ENCODE measurements around the gene SUPT3H. TPM values are rescaled to one million over a fixed set of nuclear protein-coding genes. Genes with fewer than 3 reads are reported as not detected.

Gene SUPT3H
- total RNA-seq, 1 experiment from 2014 or later = 3.6 TPM

DNA sequence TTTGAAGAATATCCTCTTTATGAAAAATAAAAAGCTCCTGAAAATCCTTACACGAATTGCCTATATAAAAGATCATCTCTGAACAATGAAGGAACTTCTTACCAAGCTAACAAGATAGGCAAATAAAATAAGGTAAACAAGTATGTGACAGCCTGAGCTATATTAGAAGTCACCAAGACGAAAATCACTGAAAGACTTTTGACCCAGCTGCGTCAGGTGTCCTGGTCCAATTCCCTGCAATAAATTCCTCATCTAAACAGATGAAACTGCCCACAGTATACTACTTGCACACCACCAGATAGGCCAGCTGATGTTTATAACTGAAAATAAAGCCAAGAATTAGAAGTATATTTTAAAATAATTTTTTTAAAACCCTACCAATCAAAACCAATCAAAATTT is 117.0 kb downstream of the SUPT3H start:
- Histone ChIP-seq H3F3A (ENCODE audit: low read length, unreplicated experiment) (no peaks in the 10 kb centered on the region), H3K36me3 (ENCODE audit: low read depth, low read length) (no peaks in the 10 kb centered on the region), H2AFZ (ENCODE audit: low read length) (no peak overlapping the region), H3K4me1 (ENCODE audit: insufficient read depth, low read length) (no peaks in the 10 kb centered on the region), H3K9me3 (ENCODE audit: low read length) (no peaks in the 10 kb centered on the region), H3K4me3 (ENCODE audit: low read length) (no peak overlapping the region), H3K9me2 (replicated peaks; ENCODE audit: low read length) (no peaks in the 10 kb centered on the region), H3K27ac (ENCODE audit: low read length) (no peak overlapping the region), H3K9ac (ENCODE audit: low read length) (no peak overlapping the region), H3K4me2 (ENCODE audit: low read length) (no peak overlapping the region), H4K20me1 (ENCODE audit: low read length) (no peaks in the 10 kb centered on the region), H3K27me3 (ENCODE audit: low read length) (no peaks in the 10 kb centered on the region), H3K79me2 (ENCODE audit: low read length) (no peaks in the 10 kb centered on the region)
- CTCF ChIA-PET = no interaction called here
- ATAC-seq (no peak), DNase-seq (no peak)
- POLR2A ChIA-PET (ENCODE audit: unreplicated experiment) = no interaction called here
- BruUV-seq (replicated peaks) = no TSS peak
- intact Hi-C loops (cut with micrococcal nuclease) = no loop called here
- TF ChIP-seq, protein P1, sequence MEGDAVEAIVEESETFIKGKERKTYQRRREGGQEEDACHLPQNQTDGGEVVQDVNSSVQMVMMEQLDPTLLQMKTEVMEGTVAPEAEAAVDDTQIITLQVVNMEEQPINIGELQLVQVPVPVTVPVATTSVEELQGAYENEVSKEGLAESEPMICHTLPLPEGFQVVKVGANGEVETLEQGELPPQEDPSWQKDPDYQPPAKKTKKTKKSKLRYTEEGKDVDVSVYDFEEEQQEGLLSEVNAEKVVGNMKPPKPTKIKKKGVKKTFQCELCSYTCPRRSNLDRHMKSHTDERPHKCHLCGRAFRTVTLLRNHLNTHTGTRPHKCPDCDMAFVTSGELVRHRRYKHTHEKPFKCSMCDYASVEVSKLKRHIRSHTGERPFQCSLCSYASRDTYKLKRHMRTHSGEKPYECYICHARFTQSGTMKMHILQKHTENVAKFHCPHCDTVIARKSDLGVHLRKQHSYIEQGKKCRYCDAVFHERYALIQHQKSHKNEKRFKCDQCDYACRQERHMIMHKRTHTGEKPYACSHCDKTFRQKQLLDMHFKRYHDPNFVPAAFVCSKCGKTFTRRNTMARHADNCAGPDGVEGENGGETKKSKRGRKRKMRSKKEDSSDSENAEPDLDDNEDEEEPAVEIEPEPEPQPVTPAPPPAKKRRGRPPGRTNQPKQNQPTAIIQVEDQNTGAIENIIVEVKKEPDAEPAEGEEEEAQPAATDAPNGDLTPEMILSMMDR (conservative IDR thresholded peaks at IDR 0.05; ENCODE audit: low read depth, low read length) = no peak
- TF ChIP-seq EZH2phosphoT487 (IDR thresholded peaks at IDR 0.05; ENCODE audit: borderline replicate concordance, low read length) (no peak), EZH2 (IDR thresholded peaks at IDR 0.05; ENCODE audit: low read length, unreplicated experiment) (no peak)

DNA sequence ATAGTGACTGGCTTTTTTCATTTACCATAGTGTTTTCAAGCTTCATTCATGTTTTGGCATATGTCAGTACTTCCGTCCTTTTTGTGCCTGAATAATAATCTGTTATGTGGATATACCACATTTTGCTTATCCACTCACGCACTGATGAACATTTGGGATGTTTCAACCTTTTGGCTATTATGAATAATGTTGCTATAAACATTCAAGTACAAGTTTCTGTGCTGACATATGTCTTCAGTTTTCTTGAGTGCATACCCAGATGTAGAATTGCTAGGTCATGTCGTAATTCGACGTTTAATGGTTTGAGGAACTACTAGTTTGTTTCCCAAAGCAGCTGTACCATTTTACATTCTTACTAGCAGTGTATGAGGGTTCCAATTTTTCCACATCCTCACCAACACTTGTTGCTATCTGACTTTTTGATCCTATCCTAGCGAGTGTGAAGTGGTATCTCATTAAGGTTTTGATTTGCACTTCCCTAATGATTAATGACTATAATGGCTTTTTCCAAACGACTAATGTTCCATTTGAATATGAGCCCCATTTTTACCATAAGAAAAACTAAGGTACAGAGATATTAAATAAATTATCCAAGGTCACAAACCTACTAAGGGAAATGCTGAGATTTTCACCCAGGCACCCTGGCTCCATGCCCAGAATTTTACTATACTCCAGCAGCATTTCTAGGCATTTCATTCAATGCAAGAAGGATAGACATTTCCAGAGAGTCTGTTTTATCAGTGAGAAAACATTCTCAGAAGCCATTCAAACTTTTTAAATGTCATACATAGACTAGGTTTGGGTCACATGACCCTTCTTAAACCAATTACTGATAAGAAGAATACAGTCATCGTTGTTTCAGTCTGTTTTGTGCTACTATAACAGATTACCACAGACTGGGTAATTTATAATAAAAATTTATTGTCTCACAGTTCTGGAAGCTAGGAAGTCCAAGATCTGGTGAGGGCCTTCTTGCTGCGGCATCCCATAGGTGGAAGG is 120.7 kb downstream of the SUPT3H start:
- Histone ChIP-seq H3K4me1 (ENCODE audit: insufficient read depth, low read length) (no peaks in the 10 kb centered on the region), H3K36me3 (ENCODE audit: low read depth, low read length) (no peaks in the 10 kb centered on the region), H3K27me3 (ENCODE audit: low read length) (no peaks in the 10 kb centered on the region), H3K9me3 (ENCODE audit: low read length) (no peaks in the 10 kb centered on the region), H2AFZ (ENCODE audit: low read length) (no peak overlapping the region), H3K4me2 (ENCODE audit: low read length) (no peak overlapping the region), H3F3A (ENCODE audit: low read length, unreplicated experiment) (no peaks in the 10 kb centered on the region), H3K9ac (ENCODE audit: low read length) (no peak overlapping the region), H4K20me1 (ENCODE audit: low read length) (no peaks in the 10 kb centered on the region), H3K9me2 (replicated peaks; ENCODE audit: low read length) (no peaks in the 10 kb centered on the region), H3K4me3 (ENCODE audit: low read length) (no peak overlapping the region), H3K27ac (ENCODE audit: low read length) (no peak overlapping the region), H3K79me2 (ENCODE audit: low read length) (no peaks in the 10 kb centered on the region)
- DNase-seq (no peak), ATAC-seq (no peak)
- no TSS peak for BruUV-seq (replicated peaks)
- intact Hi-C loops (cut with micrococcal nuclease) = no loop called here
- CTCF ChIA-PET = no interaction called here
- POLR2A ChIA-PET (ENCODE audit: unreplicated experiment) = no interaction called here
- TF ChIP-seq EZH2phosphoT487 (IDR thresholded peaks at IDR 0.05; ENCODE audit: borderline replicate concordance, low read length) (no peak), EZH2 (IDR thresholded peaks at IDR 0.05; ENCODE audit: low read length, unreplicated experiment) (no peak)
- TF ChIP-seq, protein P1 (conservative IDR thresholded peaks at IDR 0.05; ENCODE audit: low read depth, low read length) = no peak

DNA sequence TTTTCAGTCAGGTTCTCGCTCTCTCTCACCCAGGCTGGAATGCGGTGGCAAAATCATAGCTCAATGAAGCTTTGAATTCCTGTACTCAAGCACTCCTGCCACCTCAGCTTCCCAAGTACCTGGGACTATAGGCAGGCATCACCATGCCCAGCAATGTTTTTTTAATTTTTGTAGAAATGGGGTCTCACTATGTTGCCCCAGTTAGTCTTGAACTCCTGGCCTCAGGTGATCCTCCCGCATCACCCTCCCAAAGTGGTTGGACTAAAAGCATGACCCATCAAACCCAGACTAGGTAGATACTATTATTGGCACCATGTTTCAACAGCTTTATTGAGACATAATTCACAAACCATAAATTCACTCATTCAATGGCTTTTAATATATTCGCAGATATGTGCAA is 122.3 kb downstream of the SUPT3H start:
- H3K4me3 ChIP-seq (ENCODE audit: low read length) = no peak overlapping the region
- no peaks in the 10 kb centered on the region for H3K79me2 ChIP-seq (ENCODE audit: low read length)
- ChIA-PET CTCF (no interaction called here), POLR2A (ENCODE audit: unreplicated experiment) (no interaction called here)
- no peaks in the 10 kb centered on the region for H4K20me1 ChIP-seq (ENCODE audit: low read length)
- TF ChIP-seq EZH2phosphoT487 (IDR thresholded peaks at IDR 0.05; ENCODE audit: borderline replicate concordance, low read length) (no peak), EZH2 (IDR thresholded peaks at IDR 0.05; ENCODE audit: low read length, unreplicated experiment) (no peak)
- TF ChIP-seq, protein P1 (conservative IDR thresholded peaks at IDR 0.05; ENCODE audit: low read depth, low read length) = no peak
- DNase-seq = no peak
- no peaks in the 10 kb centered on the region for H3K4me1 ChIP-seq (ENCODE audit: insufficient read depth, low read length)
- H3K27ac ChIP-seq (ENCODE audit: low read length) = no peak overlapping the region
- H3K9ac ChIP-seq (ENCODE audit: low read length) = no peak overlapping the region
- H3K9me3 ChIP-seq (ENCODE audit: low read length) = no peaks in the 10 kb centered on the region
- no peaks in the 10 kb centered on the region for H3K27me3 ChIP-seq (ENCODE audit: low read length)
- no TSS peak for BruUV-seq (replicated peaks)
- ATAC-seq = no peak
- no peaks in the 10 kb centered on the region for H3K36me3 ChIP-seq (ENCODE audit: low read depth, low read length)
- H2AFZ ChIP-seq (ENCODE audit: low read length) = no peak overlapping the region
- intact Hi-C loops (cut with micrococcal nuclease) = no loop called here
- H3K9me2 ChIP-seq (replicated peaks; ENCODE audit: low read length) = no peaks in the 10 kb centered on the region
- no peak overlapping the region for H3K4me2 ChIP-seq (ENCODE audit: low read length)
- no peaks in the 10 kb centered on the region for H3F3A ChIP-seq (ENCODE audit: low read length, unreplicated experiment)

Measured in PC-3 (cell line).